ENCODE results near the gene XG.
"Not testable (repeated sequence)": the region's sequence is repeated elsewhere in the genome, so short reads cannot be mapped to it uniquely, and the experiment has no call there.

The XG gene, protein sequence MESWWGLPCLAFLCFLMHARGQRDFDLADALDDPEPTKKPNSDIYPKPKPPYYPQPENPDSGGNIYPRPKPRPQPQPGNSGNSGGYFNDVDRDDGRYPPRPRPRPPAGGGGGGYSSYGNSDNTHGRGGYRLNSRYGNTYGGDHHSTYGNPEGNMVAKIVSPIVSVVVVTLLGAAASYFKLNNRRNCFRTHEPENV

DNA sequence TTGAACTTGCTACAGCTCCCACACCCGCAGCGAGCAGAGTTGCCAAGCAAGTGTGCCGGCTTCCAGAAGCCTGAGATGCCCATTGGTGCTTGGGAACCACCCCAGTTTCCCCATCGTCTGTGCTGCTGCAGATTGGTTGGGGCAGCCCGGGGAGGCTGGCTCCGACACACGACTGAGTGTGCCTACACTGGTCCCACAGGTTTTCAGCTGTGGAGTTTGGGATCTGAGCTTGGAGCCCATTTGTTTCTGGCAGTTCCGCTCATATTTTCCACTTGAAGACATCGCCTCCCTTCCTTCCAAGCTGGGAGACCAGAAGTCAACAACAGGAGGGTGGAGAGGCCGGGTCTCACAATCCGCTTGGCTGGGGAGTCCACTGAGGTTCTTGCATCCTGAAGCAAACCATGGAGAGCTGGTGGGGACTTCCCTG lies at the start of gene XG:
Gene XG, plus strand, starts transcription at position 167 of the 427 bp plus-strand sequence. Its CDS starts 235 bp downstream, at position 402.
- in situ Hi-C loops (cut with MboI; ENCODE audit: low sequenced_read_pairs): not testable (repeated sequence)

DNA sequence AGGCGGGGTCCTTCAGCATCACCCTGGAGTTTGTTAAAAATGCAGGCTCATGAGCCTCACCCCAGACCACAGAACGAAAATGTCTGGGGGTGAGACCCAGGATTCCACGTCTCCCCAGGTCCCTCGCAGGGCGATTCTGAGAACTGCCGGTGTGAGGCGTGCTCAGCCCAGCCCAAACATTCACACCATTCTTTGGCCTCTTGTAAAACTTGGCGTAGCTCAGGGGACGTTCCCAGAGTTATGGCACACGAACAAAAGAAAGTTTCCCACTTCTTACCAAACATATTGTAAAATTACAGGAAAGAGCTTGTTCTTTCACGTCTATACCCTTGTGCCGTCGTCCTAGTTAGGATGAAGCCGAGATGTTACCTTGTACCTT lies 47.9 kb upstream of the XG start:
- in situ Hi-C loops (cut with MboI; ENCODE audit: low sequenced_read_pairs): no loop called here

DNA sequence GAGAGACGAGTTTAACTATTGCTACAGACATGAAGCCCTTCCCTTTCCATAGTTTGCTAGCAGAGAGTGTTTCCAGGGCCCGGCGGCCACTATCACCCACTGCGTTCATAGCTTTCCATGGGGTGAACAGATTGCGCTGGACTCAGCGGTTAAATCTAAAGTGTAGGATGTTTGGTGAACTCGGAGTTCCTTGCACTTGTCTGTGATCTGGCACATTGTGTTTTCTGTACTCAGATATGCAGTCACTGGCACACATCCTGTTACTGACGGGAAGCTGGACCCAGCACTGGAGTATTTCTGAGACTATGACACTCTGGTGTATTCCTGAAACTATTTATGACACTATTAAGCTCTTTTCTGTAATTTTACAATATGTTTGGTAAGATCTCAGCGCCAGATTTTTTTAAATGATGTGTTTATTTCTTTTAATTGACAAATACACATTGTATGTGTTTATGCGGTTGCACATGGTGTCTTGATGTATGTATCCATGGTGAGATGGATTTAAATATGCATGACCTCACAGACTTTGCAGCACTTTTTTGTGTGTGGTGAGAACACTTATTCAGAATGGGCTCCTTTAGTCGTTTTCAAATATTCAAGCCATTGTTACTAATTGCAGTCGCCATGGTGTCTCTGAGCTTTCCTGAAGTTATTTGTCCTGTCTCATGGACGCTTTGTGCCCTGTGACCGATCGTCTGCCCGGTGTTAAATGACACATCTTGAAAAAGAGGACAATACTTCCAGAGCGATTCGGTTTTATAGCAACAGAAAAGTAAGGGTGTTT lies 46.6 kb upstream of the XG start:
- in situ Hi-C loops (cut with MboI; ENCODE audit: low sequenced_read_pairs): no loop called here

DNA sequence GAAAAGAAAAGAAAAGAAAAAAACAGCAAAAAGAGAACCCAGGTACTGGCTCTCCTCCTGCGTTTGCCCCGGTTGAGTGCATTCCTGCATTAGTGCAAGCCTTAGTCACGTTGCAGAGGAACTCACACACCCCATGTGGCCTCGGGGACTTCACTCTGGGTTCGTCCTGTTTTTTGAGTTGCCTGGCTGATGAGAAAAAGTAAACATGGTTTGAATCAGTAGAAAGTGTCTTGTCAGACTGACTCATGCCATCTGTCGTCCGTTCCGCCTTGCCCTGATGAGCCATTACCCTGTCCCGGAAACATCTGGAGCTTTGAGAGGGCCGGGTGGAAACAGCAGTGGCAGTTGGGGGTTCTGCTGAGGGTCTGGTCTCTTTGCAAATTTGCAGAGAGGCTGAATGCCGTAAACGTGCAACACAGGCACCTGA lies 44.5 kb upstream of the XG start:
- in situ Hi-C loops (cut with MboI; ENCODE audit: low sequenced_read_pairs): no loop called here

DNA sequence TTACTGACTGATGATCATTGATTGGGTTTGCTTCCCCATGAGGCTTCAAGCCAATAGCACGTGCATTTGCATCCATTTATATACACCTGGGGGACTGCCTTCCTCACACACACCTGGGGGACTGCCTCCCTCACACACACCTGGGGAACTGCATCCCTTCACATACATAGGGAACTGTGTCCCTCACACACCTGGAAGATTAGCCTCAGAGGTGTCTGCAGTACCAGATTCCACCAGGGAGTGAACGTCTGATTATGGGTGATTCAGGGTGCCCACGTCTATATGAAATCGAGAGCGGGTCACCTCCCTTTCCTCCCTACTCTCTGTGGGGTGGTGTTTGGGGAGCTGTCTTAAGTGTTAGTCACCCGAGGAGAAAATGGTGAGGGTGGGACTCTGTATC lies 43.8 kb upstream of the XG start:
- in situ Hi-C loops (cut with MboI; ENCODE audit: low sequenced_read_pairs): no loop called here

DNA sequence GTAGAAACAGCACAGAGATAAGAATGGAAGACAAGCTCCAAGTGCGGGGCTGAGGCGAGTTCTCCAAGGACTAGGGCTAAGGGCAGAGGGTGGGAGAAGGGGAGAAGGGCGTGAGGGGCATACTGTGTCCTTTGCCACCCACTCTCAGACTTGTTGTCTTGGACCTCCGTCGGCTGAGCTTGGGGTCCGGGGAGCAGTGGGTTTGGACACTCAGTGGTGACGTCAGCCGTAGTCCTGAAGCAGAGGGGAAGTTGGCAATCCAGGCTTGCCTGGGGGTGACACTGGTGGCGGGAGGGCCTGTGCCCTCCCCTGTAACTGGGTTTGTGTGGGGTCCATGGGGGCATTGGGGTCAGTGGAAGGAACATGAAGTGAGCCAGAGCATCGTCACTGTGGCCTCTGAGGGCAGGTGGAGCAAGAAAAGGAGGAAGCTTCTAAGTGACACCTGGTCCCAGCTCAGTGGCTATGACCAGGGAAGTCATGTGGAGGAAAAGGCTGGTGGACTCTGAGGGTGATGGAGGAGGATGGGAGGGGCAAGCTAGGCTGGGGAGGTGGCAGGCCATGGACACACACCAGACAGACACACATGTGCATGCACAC lies 43.1 kb upstream of the XG start:
- in situ Hi-C loops (cut with MboI; ENCODE audit: low sequenced_read_pairs): no loop called here

DNA sequence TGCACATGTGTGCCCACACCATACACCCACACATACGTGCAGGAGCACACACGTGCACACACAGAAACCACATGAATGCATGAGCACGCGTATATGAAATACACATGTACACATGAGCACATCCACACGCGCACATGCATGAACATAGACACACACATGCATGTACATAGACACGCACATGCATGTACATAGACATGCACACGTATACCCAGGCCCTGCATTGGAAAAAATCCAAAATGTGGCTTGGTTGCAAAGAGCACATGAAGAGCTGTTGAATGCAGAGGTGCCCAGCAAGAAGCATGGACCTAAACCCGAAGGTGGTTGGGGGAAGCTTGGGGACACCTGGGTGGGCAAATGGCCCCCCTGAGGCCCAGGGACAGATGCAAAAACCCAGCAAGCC lies 42.3 kb upstream of the XG start:
- in situ Hi-C loops (cut with MboI; ENCODE audit: low sequenced_read_pairs): no loop called here

DNA sequence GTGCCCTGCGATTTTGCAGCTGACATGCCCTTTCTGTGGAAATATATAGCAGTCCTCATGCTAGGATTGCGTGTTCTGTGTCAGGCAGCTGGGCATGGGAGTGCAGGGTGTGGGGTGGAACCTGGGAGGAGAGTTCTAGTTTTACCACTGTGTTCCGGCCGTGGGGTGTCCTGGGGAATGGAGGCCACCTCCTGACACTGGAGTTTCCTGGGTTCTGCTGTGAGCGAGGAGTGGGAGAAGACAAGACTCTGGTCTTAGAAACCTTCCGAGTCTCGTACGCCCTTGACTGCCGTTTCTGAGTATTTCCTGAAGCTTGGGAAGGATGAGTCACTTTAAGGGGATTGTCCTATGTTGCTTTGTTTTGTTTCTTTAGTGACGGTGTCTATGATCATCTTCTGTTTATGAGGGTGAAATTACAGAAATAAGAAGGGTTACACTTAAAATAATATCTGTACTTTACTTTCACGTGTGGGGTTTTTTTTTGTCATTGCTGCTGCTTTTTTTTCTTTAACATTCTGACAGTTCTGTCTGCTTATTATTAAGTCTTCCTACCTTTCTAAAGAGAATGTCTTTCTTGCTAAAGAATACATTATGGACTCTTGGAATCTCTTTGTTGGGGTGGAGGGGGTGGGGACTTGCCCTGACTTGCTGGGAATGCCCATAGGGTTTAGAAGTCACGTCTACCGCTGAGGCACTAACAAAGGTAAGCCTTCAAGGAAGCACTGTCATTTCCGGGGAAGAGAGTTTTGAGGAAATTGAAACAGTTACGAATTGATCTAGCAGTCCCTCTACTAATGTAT lies 41.6 kb upstream of the XG start:
- in situ Hi-C loops (cut with MboI; ENCODE audit: low sequenced_read_pairs): no loop called here

DNA sequence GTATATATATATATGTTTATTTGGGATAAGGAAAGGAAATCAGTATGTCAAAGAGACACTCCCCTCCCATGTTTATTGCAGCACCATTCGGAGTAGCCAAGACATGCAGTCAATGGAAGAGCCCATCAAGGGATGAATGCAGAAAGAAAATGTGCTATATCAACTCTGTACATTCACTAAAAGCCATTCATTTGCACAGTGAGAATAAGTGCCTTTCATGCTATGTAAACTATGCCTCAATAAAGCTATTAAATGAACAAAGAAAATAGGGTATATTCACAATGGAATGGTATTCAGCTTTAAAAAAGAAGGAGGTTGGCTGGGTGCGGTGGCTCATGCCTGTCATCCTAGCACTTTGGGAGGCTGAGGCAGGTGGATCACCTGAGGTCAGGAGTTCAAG lies 40.4 kb upstream of the XG start:
- in situ Hi-C loops (cut with MboI; ENCODE audit: low sequenced_read_pairs): no loop called here

DNA sequence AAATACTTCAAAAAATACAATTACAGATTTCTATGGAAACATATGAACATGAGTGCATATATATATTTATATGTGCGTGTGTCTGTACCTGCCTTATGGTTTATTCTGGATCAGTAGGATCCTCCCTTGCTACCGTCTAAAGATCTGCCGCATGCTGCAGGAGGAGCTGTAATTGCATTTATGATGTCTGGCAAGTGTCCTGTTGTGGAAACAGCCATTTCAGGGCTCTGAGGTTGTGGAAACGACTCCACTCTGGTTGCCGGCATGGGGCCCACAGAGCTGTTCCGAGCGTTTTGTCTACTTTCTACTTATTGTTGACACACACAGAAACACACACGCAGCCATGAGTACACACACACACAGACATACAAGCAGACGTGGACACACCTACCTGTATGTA lies 39.4 kb upstream of the XG start:
- in situ Hi-C loops (cut with MboI; ENCODE audit: low sequenced_read_pairs): no loop called here

DNA sequence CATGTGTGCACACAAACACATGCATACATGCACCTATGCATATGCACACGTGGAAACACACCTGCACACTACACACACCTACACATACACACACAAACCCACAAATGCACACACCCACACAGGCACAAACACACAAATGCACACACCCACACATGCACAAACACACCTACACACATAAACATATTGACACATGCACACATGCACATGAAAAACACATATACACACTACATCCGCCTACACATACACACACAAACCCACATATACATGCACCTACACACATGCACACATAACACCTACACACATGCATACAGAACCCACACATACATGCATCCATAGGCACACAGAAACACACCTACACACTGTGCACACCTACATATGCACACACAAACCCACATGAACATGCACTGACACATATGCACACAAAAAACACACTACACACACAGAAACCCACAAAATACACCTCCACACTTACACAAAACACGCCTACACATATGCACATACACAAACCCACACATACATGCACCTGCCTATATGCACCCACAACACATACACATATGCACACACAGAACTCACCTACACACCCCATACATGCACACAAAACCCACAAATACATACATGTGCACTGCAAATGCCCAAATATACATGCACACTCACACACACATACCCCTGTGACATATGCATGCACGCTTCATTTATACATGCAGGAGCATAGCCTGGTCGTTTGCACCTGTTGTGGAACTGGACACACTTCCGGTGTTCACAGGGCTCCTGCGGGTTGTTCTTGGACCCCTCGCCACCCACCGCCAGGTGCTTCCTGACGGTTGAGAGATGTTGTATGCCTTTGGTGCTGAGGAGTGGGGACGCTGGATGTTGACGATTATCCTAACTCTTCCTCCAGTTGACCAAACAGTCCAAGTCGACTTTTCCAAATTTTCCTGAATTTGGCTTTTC lies 38.7 kb upstream of the XG start:
- in situ Hi-C loops (cut with MboI; ENCODE audit: low sequenced_read_pairs): no loop called here

DNA sequence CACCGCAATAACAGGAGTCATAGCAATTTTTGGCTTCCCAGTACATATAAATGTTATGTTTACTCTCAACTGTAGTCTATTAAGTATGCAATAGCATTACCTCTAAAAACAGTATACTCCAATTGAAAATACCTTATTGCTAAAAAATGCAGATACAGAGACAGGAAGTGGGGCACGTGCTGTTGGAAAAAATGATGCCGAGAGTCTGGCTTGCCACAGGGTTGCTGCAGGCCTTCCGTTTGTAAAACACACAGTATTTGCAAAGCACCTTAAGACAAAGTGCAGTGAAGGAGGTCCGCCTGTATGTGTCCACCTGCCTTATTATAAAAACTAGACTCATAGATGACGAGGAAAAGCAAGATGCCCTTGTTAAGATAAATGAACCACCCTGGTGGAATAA lies 37.3 kb upstream of the XG start:
- in situ Hi-C loops (cut with MboI; ENCODE audit: low sequenced_read_pairs): no loop called here

DNA sequence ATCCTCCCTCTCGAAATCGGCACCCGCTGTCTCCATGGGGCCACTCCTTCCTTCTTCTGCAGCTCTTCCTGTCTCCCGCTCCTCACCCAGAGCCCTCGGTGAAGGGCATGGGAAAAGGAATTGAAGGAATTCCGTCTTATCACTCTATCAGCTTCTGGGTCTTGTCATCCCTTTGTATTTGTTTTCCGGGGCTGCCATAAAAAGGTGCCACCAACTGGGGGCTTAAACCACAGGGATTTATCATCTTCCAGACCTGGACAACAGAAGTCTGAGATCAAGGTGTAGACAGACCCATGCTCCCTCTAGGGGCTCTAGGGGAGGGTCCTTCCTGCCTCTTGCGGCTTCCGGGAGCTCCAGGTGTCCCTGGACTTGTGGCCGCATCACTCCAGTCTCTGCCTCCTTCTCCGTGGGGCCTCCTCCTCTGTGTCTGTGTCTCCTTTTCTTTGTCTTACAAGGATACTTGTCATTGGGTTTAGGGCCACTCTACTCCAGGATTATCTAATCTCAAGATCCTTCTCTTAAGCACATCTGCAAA lies 36.7 kb upstream of the XG start:
- in situ Hi-C loops (cut with MboI; ENCODE audit: low sequenced_read_pairs): no loop called here

DNA sequence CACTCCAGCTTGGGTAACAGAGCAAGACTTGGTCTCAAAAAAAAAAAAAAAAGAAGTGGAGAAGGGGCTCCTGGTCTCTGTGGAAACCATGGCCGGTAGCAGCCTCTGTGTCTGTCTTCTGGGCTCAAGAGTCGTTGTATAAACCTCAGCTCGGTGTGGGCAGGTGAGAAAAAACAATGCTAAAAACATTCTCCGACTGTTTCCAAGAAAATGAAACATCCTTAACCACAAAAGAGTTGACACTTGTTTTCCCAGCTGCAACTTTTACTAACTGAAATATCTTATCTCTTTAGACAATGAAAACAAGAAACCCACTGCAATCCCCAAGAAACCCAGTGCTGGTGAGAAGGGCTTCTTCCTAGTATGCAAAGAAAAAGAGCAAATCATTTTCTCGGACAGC lies 34.5 kb upstream of the XG start:
- in situ Hi-C loops (cut with MboI; ENCODE audit: low sequenced_read_pairs): no loop called here

DNA sequence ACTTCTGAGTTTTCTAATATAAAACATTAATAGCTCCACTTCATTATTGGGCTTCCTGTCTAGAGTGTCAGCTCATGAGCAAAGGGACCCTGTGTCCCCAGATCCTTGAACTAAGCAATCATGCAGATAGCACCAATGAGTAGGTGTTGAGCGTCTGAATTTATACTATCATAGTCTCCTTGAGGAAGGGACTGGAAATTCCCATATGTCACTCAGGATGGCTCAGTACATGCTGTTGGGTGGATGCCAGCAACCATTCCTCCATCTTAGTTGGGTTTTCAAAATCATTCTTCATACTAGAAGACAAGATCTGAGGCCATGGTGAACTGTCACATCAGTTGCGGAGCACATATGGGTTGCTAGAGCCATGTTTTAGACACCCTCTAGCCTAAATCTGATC lies 33.0 kb upstream of the XG start:
- in situ Hi-C loops (cut with MboI; ENCODE audit: low sequenced_read_pairs): no loop called here

DNA sequence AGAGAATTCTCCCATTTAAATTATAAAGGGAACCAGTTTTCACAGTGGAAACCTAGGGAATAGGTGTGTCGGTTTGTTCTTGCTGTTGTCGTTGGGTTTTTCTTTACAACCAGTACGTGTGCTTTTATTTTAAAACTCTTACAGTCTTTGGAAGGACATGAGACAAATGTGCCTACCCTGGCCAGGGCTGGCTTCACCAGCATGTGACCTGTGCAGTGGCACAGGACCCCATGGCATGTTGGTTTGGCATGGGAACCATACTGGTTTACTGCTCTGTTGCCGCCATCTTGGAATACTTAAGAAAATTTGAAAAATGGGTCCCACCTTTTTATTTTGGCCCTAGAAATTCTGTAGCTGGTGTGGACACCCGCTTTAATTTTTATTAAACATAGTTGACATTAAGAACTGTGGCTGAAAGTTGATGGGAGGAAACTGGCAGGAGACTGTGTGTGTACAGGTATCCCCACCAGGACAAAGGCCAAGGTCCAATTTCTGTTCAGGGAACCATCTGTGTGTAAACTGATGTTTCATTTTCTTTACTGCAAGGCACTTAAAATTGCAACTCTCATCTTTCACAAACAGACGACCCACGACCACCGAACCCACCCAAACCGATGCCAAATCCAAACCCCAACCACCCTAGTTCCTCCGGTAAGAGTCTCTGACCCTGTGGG lies 31.9 kb upstream of the XG start:
- in situ Hi-C loops (cut with MboI; ENCODE audit: low sequenced_read_pairs): no loop called here

DNA sequence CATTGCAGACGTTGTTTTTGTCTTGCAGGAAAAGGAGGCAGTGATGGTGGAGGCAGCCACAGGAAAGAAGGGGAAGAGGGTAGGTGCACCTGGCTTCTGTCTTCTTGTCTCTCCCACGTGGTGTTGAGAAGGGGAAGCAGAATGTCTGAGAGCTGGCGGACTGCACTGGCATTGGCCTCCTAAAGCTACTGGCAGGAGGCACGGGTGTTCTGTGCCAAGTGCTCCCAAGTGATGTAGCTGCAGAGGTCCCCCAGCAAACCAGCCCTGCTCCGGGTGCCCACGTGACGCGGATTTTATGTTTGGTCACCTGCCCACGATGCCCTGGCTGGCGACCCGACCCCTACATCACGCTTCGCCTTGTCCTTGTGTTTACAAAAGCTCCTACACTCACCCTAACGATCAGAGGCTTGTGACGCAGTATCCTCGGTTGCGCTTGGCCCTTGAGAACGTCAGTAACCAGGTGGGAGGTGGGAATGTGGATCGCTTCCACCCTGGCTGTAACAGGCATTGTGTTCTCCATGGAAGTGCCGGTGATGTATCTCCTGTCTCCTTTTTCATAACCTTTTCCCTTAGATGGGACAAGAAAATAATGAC lies 28.5 kb upstream of the XG start:
- in situ Hi-C loops (cut with MboI; ENCODE audit: low sequenced_read_pairs): no loop called here

DNA sequence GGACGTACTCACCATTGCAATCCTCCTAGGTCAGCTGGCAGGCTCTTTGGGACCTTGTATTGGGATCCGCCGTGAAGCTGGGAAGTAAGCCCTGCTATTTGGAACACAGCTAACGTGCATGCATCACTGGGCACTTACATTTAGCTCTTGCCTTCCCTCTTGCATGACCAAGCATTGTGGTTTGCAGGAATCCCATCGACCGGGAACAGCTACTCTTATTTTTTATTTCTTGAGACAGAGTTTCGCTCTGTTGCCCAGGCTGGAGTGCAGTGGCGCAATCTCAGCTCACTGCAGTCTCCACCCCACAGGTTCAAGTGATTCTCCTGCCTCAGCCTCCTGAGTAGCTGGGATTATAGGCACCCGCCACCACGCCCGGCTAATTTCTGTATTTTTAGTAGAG lies 24.6 kb upstream of the XG start:
- in situ Hi-C loops (cut with MboI; ENCODE audit: low sequenced_read_pairs): not testable (repeated sequence)

DNA sequence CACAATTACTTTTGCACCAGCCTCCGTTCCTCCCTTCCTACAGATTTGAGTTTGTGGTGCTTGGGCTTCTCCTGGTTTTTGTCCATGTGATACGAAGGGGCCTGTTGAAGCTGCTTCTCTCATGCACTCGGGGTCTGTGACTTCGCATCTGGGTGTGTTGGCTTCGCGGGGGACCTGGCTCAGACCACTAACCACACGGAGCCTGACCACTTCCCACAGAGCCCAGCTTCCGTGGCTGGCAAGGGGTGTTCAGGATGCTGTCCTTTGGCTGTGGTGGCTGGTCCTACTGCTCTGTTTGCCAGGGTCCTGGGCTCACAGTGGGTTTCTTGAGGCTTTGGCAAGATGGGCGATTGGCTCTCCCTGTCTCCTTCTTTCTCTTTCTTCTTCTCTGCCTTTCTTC lies 19.8 kb upstream of the XG start:
- in situ Hi-C loops (cut with MboI; ENCODE audit: low sequenced_read_pairs): no loop called here

Measured in HL-60/S4 (cell line).